Measurements from ENCODE around the gene TAAR1. TPM values are rescaled to one million over a fixed set of nuclear protein-coding genes. Genes with fewer than 3 reads are reported as not detected.

Gene TAAR1
- total RNA-seq, 1 experiment from 2014 or later: not detected

DNA sequence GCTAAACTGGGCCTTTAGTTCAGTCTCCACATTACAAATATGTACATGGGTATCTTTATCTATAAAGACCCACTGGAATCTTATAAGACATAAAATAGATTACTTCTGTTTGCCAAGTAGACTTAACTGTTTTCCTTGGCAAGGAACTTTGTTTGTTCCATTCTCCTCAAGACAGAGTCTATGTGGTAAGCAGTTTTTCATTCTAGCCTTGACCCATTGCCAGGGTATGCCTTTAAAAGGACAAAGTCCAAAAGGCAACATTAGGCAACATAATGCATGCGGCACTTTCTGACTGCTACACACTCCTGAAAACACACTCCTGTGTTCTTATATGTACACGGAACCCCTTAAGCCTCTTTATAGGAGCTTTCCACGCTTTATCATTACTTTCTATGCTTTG, 34.5 kb upstream of the TAAR1 start:
- Histone ChIP-seq H3K9ac (ENCODE audit: extremely low read depth, insufficient read length, low read length) (no peak overlapping the region), H4K8ac (replicated peaks; ENCODE audit: insufficient read length, low read depth, low read length) (no peak overlapping the region), H4K91ac (ENCODE audit: insufficient read length, low read depth, low read length) (no peak overlapping the region), H2AFZ (ENCODE audit: low read length) (no peak overlapping the region), H3K79me2 (ENCODE audit: insufficient read depth, low read length) (no peaks in the 10 kb centered on the region), H3K4ac (ENCODE audit: low read depth, low read length) (no peak overlapping the region), H3K27me3 (ENCODE audit: insufficient read depth, low read length) (no peaks in the 10 kb centered on the region), H4K5ac (ENCODE audit: insufficient read length, low read depth, low read length) (no peak overlapping the region), H3K79me1 (ENCODE audit: insufficient read depth, low read depth, low read length, poor library complexity, severe bottlenecking) (no peaks in the 10 kb centered on the region), H4K20me1 (ENCODE audit: control insufficient read depth, insufficient read depth, insufficient read length) (no peaks in the 10 kb centered on the region), H2BK20ac (ENCODE audit: low read depth, low read length, poor library complexity, severe bottlenecking) (no peak overlapping the region), H2BK5ac (ENCODE audit: insufficient read length, low read length) (no peak overlapping the region), H2BK120ac (ENCODE audit: low read depth, low read length, poor library complexity, severe bottlenecking) (no peak overlapping the region), H3K14ac (ENCODE audit: insufficient read depth, low read length) (no peak overlapping the region), H3K4me1 (ENCODE audit: insufficient read depth, low read length) (no peaks in the 10 kb centered on the region), H2AK5ac (ENCODE audit: insufficient read length, low read length) (no peak overlapping the region), H3T11ph (ENCODE audit: low read length) (no peak overlapping the region), H3K18ac (ENCODE audit: insufficient read length, low read depth, low read length) (no peak overlapping the region), H3K4me2 (ENCODE audit: insufficient read depth, insufficient read length, low read length) (no peak overlapping the region), H3K23ac (ENCODE audit: insufficient read length, low read depth, low read length) (no peak overlapping the region), H3K23me2 (ENCODE audit: insufficient read length, low read depth, low read length, poor library complexity, severe bottlenecking) (no peaks in the 10 kb centered on the region), H3K56ac (ENCODE audit: insufficient read length, low read depth, low read length) (no peak overlapping the region), H3K9me3 (ENCODE audit: control insufficient read depth, low read depth, low read length) (no peaks in the 10 kb centered on the region), H2BK12ac (ENCODE audit: insufficient read length, low read depth, low read length) (no peak overlapping the region), H2BK15ac (ENCODE audit: low read depth, low read length) (no peak overlapping the region), H3K27ac (ENCODE audit: insufficient read length, low read depth, low read length) (no peak overlapping the region)
- no peak for TF ChIP-seq CTCF (conservative IDR thresholded peaks at IDR 0.05)
- no peak for DNase-seq
- peaks cover 4 to 11% (median 5%) of the 10 kb centered on the region in 3 experiments; a peak in 3 of 7 replicates for H3K36me3 Mint-ChIP-seq (ENCODE audit: insufficient read depth in 1 of 3, low read depth in 3 of 3)
- peaks cover 10 to 12% of the 10 kb centered on the region in 2 experiments for H3K9me3 Mint-ChIP-seq
- H3K27me3 Mint-ChIP-seq (ENCODE audit: low read depth): no peaks in the 10 kb centered on the region
- WGBS (ENCODE audit: extremely low coverage, insufficient read length, low lambda C conversion rate): no CpG with 5 or more reads among the region's 3 CpGs
- no peak overlapping the region for H3K4me3 Mint-ChIP-seq
- H3K4me1 Mint-ChIP-seq: no peaks in the 10 kb centered on the region
- no peak overlapping the region for H3K27ac Mint-ChIP-seq
